GM21528 (cell line): ENCODE results near the gene KCNK7.
"Not testable (repeated sequence)": the region's sequence is repeated elsewhere in the genome, so short reads cannot be mapped to it uniquely, and the experiment has no call there.

Source experiments
- ATAC-seq: cut with Tn5 transposase; IDR thresholded peaks from one replicate; pipeline ENCODE4 v1.9.1; 2021; ENCODE audit warnings: mild to moderate bottlenecking, moderate library complexity; ENCODE audit not compliant: unreplicated experiment, low FRiP score

The KCNK7 gene, protein sequence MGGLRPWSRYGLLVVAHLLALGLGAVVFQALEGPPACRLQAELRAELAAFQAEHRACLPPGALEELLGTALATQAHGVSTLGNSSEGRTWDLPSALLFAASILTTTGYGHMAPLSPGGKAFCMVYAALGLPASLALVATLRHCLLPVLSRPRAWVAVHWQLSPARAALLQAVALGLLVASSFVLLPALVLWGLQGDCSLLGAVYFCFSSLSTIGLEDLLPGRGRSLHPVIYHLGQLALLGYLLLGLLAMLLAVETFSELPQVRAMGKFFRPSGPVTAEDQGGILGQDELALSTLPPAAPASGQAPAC

DNA sequence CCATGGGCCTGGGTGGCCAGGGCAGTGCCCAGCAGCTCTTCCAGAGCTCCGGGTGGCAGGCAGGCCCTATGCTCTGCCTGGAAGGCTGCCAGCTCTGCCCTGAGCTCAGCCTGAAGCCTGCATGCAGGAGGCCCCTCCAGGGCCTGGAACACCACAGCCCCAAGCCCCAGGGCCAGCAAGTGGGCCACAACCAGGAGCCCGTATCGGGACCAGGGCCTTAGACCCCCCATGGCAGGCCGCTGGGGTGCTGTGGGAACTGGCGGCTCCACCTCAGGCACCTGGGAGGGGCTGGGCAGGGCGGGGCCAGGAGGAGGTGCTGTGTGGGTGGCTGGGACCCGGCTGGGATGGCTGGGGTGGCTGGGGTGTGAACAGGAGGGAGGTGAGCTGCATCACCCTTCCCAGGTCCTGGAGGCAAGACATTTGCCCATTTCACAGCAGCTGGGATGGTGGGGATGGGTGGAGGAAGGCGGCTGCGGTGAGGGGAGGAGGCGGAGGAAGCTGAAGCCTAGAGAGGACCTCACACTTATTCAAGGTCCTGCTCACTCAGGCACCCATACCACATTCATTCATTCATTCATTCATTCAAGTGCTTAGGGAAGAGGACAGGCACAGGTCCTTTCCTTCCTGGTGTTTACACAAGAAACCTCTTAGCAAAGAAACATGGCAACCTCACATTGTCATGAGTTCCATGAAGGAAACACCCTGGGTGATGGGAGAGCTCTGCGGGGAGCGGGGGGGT lies at the start of gene KCNK7:
KCNK7 (minus strand) TSS at position 258 of the 739 bp plus-strand sequence; CDS start at position 230, 28 bp downstream.
- ATAC-seq: no peak

DNA sequence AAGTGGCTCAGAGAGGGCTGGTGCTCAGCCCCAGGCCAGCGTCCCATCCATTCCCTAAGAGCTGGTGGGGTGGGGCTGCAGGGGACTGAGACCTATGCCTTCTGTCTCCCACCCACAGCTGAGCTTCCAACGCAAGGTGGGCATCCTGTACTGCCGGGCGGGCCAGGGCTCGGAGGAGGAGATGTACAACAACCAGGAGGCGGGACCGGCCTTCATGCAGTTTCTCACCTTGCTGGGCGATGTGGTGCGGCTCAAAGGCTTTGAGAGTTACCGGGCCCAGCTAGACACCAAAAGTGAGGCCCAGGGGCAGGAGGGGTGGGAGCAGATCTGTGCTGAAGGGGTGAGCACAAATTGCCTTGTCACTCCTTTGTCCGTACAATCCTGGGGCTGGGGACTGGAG lies 49.2 kb upstream of the KCNK7 start:
- ATAC-seq: no peak

DNA sequence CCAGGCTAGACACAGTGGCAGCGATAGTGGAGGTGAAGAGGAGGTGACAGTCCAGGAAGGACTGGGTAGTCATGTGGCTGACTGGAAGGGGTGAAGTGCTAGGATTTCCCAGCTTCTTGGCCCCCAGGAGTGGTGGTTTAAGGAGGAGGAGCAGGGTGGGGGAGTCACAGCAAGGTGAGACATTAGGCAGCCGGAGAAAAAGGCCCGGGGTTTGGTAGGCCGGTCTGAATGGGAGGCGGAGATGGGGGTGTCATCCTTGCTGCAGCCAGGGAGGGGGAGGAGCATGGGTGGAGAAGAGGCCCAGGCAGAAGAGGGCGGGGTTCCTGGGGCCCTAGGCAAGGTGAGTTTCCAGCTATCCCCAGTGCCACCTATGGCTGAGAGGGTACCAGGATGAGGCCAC lies 48.4 kb upstream of the KCNK7 start:
- ATAC-seq: no peak

DNA sequence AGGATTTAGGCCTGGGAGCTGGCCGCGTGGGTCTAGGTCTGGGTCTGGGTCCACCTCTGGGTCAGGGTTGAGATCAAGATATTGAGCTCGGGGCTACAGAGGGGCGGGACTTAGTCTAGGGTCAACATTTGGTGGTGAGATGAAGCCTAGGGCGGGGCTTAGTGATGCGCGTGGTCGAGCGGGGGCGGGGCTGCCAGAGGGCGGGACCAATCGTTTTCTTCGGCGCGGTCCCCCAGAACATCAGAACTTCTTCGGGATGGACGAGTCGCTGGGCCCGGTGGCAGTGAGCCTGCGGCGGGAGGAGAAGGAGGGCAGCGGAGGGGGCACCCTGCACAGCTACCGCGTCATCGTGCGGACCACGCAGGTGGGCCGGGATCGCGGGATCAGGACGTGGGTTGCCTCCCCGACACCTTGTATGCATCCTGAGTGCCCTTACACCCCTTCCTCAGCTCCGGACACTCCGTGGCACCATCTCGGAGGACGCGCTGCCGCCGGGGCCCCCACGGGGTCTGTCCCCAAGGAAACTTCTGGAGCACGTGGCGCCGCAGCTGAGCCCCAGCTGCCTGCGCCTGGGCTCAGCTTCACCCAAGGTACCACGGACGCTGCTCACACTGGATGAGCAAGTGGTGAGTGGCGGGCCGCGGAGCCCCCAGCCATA lies 46.5 kb upstream of the KCNK7 start:
- ATAC-seq: no peak

DNA sequence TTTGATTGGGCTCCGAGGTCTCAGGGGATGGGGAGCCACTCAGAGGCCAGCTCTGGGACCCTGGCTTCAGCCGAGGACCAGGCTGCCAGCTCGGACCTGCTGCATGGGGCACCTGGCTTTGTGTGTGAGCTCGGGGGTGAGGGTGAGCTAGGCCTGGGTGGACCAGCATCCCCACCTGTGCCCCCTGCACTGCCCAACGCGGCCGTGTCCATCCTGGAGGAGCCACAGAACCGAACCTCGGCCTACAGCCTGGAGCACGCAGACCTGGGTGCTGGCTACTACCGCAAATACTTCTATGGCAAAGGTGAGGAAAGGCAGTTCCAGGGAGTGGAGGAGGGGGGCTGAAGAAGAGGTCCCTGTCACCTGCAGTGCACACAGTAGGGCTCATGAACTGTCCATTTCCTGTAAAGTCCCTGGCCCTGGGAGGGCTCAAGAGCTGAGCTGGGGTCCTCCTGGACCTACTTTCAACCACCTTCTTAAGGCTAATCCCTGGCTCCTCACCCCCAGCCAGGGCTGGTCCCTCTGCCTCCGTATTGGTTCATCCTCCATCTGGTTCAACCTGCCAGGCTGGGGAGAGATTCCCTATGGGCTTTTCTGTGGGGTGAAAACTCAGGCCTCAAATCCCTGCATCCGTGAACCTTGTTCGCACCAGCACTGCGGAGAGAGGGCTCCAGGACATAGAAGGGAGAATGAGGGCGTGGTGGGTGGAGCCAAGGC lies 45.9 kb upstream of the KCNK7 start:
- no peak for ATAC-seq

DNA sequence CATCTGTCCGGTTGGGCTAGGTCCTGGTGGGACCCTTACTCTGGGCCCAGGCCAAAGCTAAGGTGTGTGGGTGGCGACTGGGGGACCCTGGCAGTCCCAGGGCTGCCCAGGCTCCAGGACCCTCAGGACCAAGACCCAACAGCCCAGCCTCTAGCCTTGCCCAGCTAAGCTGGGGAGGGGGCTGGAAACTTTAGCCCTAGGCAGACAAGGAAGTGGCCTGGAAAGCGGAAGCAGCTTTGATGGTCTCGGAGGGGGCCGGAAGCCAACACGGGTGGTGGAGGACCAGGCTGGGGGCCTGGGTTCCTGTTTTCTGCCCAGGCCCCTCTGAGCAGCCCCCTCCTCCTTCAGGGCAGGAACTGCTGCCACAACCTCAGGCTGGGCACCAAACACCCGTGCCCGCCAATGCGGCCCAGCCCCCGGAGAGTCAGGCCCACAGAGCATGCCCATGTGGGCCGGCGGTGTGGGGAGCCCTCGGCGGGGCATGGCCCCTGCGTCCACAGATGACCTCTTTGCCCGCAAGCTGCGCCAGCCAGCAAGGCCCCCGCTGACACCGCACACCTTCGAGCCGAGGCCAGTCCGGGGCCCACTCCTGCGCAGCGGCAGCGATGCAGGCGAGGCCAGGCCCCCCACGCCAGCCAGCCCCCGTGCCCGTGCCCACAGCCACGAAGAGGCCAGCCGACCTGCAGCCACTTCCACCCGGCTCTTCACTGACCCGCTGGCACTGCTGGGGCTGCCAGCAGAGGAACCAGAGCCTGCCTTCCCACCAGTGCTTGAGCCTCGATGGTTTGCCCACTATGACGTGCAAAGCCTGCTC lies 45.1 kb upstream of the KCNK7 start:
- ATAC-seq: no peak

DNA sequence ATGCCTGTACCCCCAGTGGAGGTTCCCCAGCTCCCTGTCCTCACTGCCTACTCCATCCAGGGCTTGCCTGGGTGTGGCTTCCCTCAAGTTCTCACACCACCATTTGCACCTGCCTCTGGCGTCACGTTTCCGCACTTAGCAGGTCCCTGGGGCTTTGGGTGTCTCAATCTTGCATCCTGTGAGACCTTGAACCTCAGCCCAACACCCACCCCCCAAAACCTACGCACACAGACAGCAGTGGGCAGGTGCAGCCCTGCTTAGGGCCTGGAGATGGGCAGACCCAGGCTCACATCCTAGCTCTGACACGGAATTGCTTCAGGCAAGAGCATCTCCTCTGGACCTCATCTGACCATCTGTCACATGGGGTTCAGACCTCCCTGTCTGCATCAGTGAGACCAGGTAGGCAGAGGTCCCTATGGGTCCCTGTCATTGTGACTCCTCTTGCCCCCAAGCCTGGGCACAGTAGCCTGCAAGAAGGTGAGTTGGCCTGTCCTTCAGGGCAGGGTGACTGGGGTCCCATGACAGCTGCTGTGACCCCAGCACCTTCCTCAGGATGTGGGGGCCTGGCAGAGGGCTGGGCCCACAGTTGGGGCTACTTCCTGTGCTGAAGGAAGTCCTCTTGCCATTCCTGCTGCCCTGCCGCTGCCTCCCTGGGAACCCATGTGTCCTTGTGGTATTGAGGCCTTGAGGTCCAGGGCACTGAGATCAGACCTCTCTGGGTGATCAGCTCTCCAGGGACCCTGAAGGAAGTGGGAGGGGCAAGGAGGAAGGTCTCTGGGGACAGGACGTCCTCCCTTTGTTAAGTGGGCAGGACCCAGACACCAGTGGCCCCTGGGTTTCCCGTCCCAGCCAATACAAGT lies 44.3 kb upstream of the KCNK7 start:
- ATAC-seq: peak; percentile 34

DNA sequence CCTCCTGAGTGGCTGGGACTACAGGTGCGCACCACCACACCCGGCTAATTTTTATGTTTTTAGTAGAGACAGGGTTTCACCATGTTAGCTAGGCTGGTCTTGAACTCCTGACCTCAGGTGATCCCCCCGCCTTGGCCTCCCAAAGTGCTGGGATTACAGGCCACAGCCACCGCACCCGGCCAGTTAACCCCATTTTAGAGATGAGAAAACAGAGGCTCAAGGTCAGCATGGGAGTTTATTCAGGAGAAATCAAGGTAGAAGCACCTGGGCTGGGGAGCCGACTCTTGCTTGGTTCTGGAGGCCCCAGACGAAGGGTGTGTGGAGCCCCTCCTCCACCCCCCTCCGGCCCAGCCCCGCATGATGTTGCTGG lies 43.6 kb upstream of the KCNK7 start:
- not testable (repeated sequence) for ATAC-seq

DNA sequence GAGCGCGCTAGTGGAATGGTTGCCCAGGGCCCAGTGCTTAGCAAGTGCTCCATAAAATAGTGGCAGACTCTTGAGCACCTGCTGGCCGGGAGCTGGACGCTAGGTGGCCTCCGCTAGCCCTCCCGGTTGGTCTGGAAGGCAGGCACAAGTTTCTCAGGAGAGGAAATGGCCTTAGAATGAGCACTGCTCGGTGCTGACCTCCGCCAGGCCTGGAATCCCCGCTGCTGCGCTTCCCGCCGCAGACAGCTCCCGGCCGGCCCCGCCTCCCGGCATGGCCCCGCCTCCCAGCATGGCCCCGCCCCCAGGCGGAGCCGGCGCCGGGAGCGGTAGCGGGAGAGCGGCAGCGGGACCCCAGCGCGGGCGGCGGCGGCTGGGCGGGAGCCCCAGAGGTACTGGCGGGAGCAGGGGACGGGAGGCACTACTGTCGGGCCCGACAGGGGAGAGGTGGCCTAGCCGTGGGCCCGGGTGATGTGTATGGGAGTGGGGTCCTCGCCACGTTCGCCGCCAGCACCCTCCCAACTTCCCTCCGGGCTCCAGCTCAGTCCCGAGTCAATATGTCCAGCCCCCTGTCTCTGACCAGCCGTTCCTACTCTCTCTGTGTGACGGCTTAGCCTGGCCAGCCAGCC lies 42.3 kb upstream of the KCNK7 start, which contains the start of gene SIPA1:
SIPA1 (plus strand) TSS at position 308 of the 626 bp plus-strand sequence. CDS start 2,821 bp downstream, outside the sequence.
- peak; percentile 39 for ATAC-seq

DNA sequence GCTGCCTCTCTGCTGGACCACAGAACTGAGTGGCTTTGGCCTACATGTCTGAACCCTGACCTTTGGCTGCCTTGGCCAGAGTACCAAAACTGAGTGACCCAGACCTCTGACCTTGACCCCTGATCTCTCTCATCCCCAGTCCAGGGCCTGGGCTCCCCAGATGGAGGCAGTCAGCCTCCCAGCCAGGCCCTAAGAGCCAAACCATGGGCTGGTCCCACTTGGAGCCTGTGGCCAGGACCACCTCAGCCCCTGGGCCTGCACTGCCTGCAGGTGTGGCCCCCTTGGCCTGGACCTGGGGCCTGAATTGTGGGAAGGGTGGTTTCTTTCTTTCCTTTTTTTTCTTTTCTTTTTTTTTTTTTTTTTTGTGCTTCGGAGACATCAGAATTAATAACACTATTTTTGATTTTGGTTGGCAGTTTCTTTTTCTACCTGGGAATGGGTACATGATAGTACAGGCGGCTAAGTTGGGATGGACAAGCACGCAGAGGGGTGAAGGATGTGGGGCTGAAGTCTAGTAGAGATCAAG lies 41.5 kb upstream of the KCNK7 start:
- no peak for ATAC-seq

DNA sequence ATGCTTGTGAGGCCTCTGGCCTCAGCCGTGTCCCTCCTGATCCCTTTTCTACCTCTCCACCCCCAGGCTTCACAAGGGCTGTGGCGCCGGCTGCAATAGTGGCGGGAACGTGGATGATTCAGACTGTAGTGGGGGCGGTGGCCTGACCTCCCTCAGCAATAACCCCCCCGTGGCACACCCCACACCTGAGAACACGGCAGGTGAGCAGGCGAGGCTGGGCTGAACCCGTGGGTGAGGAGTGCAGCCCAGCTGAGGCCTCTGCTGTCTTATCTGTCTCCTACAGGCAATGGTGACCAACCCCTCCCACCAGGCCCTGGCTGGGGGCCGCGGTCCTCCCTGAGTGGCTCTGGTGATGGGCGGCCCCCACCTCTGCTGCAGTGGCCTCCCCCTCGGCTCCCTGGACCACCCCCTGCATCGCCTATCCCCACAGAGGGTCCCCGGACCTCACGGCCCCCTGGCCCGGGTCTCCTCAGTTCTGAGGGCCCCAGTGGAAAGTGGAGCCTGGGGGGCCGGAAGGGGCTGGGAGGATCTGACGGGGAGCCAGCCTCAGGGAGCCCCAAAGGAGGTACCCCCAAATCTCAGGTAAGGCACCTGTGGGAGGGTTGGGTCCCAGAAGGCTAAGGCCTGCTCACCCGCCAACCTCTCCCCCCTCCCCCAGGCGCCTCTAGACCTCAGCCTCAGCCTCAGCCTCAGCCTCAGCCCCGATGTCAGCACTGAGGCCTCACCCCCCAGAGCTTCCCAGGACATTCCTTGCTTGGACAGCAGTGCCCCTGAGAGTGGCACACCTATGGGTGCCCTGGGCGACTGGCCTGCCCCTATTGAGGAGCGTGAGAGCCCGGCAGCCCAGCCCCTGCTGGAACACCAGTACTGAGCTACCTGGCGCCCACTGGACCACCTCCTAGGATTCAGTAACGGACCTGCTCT lies 40.8 kb upstream of the KCNK7 start:
- no peak for ATAC-seq

DNA sequence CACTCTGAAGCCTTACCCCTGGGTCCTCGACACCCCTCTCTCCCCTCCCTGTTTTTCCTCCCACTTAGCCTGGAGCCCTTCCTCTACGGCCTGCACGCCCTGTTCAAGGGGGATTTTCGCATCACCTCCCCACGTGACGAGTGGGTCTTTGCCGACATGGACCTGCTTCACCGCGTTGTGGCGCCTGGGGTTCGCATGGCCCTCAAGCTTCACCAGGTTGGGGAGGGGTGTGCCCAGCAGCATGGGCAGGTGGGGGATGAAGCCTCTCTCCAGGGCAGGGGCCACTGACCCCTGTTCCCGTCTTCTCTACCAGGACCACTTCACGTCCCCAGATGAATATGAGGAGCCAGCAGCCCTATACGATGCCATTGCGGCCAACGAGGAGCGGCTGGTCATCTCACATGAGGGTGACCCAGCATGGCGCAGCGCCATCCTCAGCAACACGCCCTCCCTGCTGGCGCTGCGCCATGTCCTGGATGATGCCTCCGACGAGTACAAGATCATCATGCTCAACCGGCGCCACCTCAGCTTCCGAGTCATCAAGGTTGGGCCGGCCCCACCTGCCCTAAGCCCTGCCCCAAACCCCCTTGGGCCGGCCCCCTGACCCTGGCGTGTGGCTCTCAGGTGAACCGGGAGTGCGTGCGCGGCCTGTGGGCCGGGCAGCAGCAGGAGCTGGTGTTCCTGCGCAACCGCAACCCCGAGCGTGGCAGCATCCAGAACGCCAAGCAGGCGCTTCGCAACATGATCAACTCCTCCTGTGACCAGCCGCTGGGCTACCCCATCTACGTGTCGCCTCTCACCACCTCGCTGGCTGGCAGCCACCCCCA lies 39.5 kb upstream of the KCNK7 start:
- no peak for ATAC-seq

DNA sequence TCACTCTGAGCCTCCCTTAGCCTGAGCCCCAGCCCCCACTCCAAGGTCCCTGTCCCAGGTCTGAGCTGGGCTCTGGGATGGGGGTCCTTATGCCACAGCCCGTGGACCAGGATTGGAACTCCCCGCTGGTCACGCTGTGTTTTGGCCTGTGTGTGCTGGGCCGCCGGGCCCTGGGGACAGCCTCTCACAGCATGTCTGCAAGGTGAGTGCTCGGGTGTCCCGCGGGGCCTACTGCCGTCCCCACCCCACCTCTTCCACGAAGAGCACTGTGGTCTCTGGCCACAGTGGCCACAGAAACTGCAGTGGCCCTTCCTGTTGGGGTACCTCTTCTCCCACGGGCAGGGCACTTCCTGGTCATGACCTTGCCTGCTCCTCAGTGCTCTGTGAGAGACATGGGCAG lies 38.8 kb upstream of the KCNK7 start:
- no peak for ATAC-seq

DNA sequence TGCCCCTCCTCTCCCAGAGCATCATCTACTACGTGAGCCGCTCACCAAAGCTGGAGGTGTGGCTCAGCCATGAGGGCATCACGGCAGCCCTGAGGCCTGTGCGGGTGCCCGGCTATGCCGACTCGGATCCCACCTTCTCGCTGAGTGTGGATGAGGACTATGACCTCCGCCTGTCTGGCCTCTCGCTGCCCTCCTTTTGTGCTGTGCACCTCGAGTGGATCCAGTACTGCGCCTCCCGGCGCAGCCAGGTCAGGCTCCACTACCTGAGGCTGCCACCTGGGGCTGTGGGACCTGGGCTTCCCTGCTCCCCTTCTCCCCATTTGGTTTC lies 38.5 kb upstream of the KCNK7 start:
- ATAC-seq: no peak

DNA sequence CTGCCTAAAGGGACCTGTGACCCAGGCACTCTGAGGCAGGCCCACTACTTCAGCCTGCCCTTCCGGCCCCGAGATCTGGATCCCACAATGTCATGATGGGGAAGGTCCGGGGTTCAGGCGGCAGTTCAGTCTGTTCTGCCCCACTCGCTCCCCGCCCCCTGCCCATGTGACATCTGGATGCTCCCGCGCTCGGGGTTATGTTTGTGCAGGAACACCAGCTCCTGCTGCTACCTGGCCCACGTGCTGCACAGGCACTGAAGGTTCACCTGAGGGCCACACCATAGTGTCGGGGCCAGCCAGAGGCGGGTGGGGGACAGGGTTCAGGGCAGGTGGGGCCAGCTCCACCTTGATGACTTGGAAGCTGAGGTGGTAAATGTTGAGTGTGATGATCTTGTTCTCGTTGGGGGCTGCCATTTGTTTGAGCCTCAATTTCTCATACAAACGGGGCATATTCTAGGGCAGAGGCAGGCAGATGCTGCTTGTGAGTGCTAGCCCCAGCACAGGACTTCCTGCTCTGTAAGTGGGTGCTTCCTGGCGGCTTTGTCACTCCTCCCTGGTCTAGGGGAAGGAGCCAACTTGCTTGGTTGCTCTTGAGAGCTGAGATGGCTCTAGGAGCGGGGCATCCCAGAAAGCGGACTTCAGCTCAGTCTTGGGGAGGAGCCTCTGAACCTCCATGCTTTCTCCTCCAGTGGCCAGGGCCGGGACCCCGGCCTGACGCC lies 37.9 kb upstream of the KCNK7 start:
- no peak for ATAC-seq

DNA sequence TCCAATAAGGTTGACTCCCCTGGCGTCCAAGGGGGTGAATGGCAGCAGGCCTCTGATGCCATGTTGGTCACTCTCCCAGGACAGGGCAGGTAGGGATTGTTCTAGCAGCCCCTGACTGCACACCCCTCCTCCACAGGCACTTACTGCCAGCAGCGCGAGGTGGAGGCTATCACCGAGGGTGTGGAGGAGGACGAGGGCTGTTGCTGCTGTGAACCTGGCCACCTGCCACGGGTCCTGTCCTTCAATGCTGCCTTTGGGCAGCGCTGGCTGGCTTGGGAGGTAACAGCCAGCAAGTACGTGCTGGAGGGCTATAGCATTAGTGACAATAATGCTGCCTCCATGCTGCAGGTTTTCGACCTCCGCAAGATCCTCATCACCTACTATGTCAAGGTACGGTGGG lies 34.6 kb upstream of the KCNK7 start:
- ATAC-seq: no peak
